Measurements from ENCODE around the gene FBLN5.
"Not testable (repeated sequence)": the region's sequence is repeated elsewhere in the genome, so short reads cannot be mapped to it uniquely, and the experiment has no call there.

Gene FBLN5

DNA sequence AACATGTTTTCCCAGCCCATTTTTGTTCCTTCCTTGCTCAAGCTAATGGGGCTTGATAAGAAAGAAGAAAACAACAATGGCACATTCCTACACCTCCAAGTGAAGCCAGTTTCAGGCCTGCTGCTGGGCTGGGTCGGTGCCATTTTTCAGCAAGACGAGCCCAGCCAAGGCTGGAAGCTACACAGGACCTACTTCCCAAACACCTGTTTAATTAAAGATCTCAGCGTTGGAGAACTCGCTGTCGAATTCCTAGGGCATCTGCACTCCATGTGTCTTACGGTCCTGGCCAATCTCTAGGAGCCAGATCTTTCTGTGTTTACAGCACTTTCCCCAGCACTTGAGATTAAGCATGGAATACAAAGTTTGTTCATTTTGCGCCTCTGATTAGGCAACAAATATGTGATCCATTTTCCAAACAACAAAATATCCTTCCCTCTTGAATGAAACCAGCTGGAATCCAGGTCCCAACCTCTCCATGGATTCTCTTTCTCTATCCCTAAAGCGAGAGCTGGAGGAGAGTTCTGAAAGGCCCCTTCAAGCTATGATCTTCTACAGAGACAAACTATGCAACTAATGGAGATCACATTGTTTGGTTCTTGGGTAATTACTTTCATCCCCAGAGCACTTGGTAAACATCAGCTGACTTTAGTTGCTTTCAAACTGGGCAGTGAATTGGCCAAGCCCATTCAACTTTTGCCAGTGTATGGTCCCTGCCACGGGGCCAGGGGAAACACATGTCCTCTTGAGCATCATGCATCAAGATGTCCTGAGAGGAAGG lies 45.9 kb downstream of the FBLN5 start:
- no peak overlapping the region for H3K4me3 ChIP-seq (replicated peaks; ENCODE audit: low read depth, low read length)
- peak; percentile 66 for DNase-seq (ENCODE audit: extremely low read depth, low read depth)
- TF ChIP-seq, protein P1, sequence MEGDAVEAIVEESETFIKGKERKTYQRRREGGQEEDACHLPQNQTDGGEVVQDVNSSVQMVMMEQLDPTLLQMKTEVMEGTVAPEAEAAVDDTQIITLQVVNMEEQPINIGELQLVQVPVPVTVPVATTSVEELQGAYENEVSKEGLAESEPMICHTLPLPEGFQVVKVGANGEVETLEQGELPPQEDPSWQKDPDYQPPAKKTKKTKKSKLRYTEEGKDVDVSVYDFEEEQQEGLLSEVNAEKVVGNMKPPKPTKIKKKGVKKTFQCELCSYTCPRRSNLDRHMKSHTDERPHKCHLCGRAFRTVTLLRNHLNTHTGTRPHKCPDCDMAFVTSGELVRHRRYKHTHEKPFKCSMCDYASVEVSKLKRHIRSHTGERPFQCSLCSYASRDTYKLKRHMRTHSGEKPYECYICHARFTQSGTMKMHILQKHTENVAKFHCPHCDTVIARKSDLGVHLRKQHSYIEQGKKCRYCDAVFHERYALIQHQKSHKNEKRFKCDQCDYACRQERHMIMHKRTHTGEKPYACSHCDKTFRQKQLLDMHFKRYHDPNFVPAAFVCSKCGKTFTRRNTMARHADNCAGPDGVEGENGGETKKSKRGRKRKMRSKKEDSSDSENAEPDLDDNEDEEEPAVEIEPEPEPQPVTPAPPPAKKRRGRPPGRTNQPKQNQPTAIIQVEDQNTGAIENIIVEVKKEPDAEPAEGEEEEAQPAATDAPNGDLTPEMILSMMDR (IDR thresholded peaks at IDR 0.05; ENCODE audit: low read depth, low read length, missing control alignments): no peak

DNA sequence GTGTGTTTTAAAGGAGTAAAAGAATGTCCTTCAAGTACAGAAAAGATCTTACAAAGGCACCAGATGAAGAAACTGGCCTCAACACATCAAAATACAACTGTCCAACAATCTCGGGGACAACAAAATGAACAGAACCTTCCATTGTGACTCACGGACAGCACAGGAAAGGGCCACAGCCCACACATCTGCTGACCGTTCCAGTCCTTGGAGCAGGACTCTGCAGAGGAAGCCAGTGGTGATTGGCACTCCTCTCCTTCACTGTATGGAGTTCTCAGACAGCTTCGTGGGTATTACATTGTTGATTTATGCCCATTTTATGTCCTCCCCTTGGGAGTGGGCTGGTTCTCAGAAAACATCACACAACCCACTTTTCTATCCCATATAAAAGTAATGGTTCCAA lies 47.7 kb downstream of the FBLN5 start:
- H3K4me3 ChIP-seq (replicated peaks; ENCODE audit: low read depth, low read length): no peak overlapping the region
- TF ChIP-seq, protein P1 (IDR thresholded peaks at IDR 0.05; ENCODE audit: low read depth, low read length, missing control alignments): no peak
- DNase-seq (ENCODE audit: extremely low read depth, low read depth): no peak

DNA sequence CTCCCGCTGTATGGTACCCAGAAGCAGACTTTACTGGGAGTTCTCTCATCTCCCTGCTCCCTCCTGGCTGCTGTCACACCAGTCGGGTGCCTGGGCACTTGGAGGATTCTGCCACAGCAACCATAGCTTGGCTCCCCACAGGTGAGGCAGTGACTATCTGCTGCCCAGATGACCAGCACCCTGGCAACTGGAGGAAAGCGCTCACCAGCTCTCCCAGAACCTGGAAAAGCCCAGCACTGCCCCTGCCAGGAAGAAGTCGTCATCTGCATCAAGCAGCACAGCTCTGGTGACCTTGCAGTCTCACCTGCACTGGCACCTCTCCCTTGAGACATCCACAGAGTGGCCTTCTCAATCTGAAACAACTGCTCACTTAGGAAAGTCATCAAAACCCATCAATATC lies 48.3 kb downstream of the FBLN5 start:
- no peak for DNase-seq (ENCODE audit: extremely low read depth, low read depth)
- TF ChIP-seq, protein P1 (IDR thresholded peaks at IDR 0.05; ENCODE audit: low read depth, low read length, missing control alignments): no peak
- no peak overlapping the region for H3K4me3 ChIP-seq (replicated peaks; ENCODE audit: low read depth, low read length)

DNA sequence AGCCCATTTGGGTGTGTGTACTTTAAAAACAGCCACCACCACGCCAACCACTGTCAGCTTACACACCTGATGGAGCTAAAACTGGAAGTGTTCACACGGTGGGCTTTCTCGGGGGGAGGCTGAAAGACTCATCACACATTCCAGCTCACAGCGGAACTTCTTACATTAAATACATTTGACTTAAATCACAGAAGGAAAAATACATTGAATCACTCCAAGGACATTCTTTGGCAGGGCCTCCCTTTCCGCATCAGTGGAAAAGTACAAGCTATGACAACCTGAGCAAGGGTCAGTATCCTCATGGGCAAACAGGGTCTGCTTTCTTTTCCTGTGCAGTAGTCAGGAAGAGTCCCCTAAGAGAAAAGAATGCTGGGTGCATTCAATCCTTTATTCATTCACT lies 49.1 kb downstream of the FBLN5 start:
- no peak for DNase-seq (ENCODE audit: extremely low read depth, low read depth)
- H3K4me3 ChIP-seq (replicated peaks; ENCODE audit: low read depth, low read length): no peak overlapping the region
- TF ChIP-seq, protein P1 (IDR thresholded peaks at IDR 0.05; ENCODE audit: low read depth, low read length, missing control alignments): no peak

DNA sequence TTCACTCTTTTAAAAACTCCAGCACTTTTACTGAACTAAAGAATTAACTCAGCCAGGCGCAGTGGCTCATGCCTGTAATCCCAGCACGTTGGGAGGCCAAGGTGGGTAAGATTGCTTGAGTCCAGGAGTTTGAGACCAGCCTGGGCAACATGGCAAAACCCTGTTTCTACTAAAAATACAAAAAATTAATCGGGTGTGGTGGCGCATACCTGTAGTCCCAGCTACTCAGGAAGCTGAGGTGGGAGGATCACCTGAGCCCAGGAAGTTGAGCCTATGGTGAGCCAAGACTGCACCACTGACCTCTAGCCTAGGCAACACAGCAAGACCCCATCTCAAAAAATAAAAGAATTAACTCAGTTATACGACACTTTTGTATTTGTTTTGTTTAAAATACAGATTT lies 49.8 kb downstream of the FBLN5 start:
- not testable (repeated sequence) for H3K4me3 ChIP-seq (replicated peaks; ENCODE audit: low read depth, low read length); DNase-seq (ENCODE audit: extremely low read depth, low read depth)

DNA sequence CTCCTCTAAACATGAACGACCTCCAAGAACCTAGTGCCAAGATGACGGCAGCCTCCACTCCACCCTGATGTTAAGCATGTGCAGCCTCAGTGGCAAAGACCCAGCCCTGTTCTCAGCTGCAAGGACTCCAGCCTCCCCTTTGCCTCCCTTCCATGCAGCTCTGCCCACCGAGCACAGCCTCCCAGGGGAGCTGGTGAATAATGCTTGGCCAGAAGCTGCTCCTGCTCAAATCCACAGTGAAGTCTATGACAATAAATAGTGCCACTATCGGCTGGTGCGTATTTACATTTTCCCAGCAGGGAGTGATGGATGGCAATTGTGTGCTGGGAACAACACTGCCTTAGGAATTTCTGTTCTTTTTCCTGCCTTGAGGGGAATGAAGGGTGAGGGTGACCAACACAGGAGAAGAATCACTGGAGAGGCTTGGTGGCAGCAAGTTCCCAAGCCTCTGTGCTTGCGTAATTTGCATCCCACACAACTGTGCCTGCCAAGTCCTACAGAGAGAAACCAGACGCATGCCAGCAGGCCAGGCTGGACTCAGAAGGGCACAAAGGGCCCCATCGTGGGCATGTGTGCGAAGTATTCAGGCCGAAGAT lies 50.3 kb downstream of the FBLN5 start:
- H3K4me3 ChIP-seq (replicated peaks; ENCODE audit: low read depth, low read length): no peak overlapping the region
- TF ChIP-seq, protein P1 (IDR thresholded peaks at IDR 0.05; ENCODE audit: low read depth, low read length, missing control alignments): no peak
- no peak for DNase-seq (ENCODE audit: extremely low read depth, low read depth)

DNA sequence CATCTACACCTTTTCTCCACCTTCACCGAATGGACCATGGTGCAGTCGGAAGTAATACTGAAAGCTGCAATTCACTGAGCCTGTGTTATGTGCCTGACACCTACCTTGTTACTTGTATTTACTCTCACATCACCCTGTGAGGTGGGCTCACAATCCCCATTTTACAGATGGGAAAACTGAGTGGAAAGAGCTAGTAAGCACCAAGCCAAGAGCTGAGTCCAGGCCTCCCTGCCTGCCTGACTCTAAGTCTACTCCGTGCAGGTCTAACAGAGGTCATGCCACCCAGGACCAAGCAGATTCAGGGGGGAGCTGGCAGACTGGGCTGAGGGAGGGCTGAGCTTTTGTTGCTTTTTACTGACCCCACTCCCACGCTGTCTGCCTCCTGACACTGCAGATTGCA lies 51.1 kb downstream of the FBLN5 start:
- TF ChIP-seq, protein P1 (IDR thresholded peaks at IDR 0.05; ENCODE audit: low read depth, low read length, missing control alignments): no peak
- no peak for DNase-seq (ENCODE audit: extremely low read depth, low read depth)
- no peak overlapping the region for H3K4me3 ChIP-seq (replicated peaks; ENCODE audit: low read depth, low read length)
